AG04449 (cell line): ENCODE results near the gene CFHR2.

Experiments used
- CTCF ChIA-PET: fragments of 350-600 bp; formaldehyde crosslinking; extraction: SDS; loops from one replicate; lab custom pipeline; 2021; ENCODE audit warnings: antibody characterized with exemption; lab: Yijun Ruan, JAX
- POLR2A ChIA-PET: fragments of 400-600, 350-600 bp; formaldehyde crosslinking; extraction: SDS; loops from one replicate; lab custom pipeline; 2020; ENCODE audit warnings: antibody characterized with exemption, inconsistent platforms; lab: Yijun Ruan, JAX
- DNase-seq: peaks from one replicate; pipeline ENCODE4 v3.0.0-alpha.2; 2010; ENCODE audit warnings: low read depth, low spot score
- H3K4me3 ChIP-seq: 2 replicates; pipeline ENCODE4 v1.5.1; 2011; ENCODE audit warnings: low read depth, mild to moderate bottlenecking, control low read depth, low read length
- CTCF ChIP-seq: IDR thresholded peaks from one replicate; pipeline ENCODE4 v1.5.1; 2011; ENCODE audit warnings: mild to moderate bottlenecking, moderate library complexity, low read length, control low read depth, inconsistent platforms; ENCODE audit not compliant: insufficient read depth; ENCODE audit errors: missing control alignments

Gene CFHR2

GRCh38 chr1:197001828-197002227, 58.3 kb downstream of the CFHR2 start:
- ChIA-PET POLR2A (no interaction called here), CTCF (no interaction called here)
- TF ChIP-seq CTCF, result no peak
- no peak for DNase-seq
- H3K4me3 ChIP-seq, result no peak overlapping the region

- CTCF ChIA-PET, result no interaction called here
Observed at GRCh38 chr1:197003132-197003531, 59.6 kb downstream of the CFHR2 start.

GRCh38 chr1:197008861-197009260, 65.3 kb downstream of the CFHR2 start:
- no peak overlapping the region for H3K4me3 ChIP-seq
- CTCF ChIA-PET, result no interaction called here
- no peak for DNase-seq
- POLR2A ChIA-PET, result no interaction called here
- no peak for TF ChIP-seq CTCF

More at GRCh38 chr1:197003132-197003531, 59.6 kb downstream of the CFHR2 start:
- POLR2A ChIA-PET, result no interaction called here
- TF ChIP-seq CTCF, result no peak
- no peak for DNase-seq
- H3K4me3 ChIP-seq, result no peak overlapping the region
